HepG2 (cell line): ENCODE measurements around the gene EEF1AKMT3. TPM values are rescaled to one million over a fixed set of nuclear protein-coding genes. Genes with fewer than 3 reads are reported as not detected.

Source experiments
- ATAC-seq: fragments of 200-7000 bp; cut with Tn5 transposase; 3 replicates; pipeline ENCODE4 v1.9.1; 2020; ENCODE audit warnings: mild to moderate bottlenecking, moderate library complexity
- BruUV-seq: library from RNA; stranded (reverse); fragments of 400-500 nt; replicated peaks from 2 replicates; lab custom pipeline; 2021; lab: Mats Ljungman, UMichigan
- CTCF ChIA-PET: fragments of 300-600 bp; formaldehyde crosslinking; extraction: SDS; loops from one replicate; lab custom pipeline; 2021; ENCODE audit warnings: low total read pairs, inconsistent platforms, low intra/inter-chr PET ratio; lab: Yijun Ruan, JAX
- POLR2A ChIA-PET: fragments of 350-600 bp; sonication (Branson Sonifier 250); formaldehyde crosslinking; loops from one replicate; lab custom pipeline; 2020; ENCODE audit warnings: antibody characterized with exemption, inconsistent platforms; lab: Yijun Ruan, JAX
- DNase-seq: peaks from one replicate; pipeline ENCODE4 v3.0.0-alpha.2; 2015; ENCODE audit warnings: low spot score
- FAIRE-seq: peaks from 3 replicates; lab custom pipeline; 2011; peaks lifted over from hg19 to GRCh38; lab: Jason Lieb, UNC
- H2AFZ ChIP-seq: one replicate; pipeline ENCODE4 v1.6.1; 2011; ENCODE audit warnings: low read length, inconsistent platforms
- H3K27ac ChIP-seq: fragments of 300-600 bp; 3 replicates; pipeline ENCODE4 v1.8.0; 2011; ENCODE audit warnings: mixed run types, mild to moderate bottlenecking, mixed read lengths, low read length, inconsistent platforms; ENCODE audit not compliant: insufficient read depth; ENCODE audit errors: extremely low read length
- H3K27me3 ChIP-seq, 2 experiments: fragments of 200-600 bp in 1 of 2; 2 replicates in 1 of 2; 3 replicates in 1 of 2; pipeline versions ENCODE4 v1.6.0 to v1.8.0; 2011; ENCODE audit warnings: low read length in 2 of 2, mild to moderate bottlenecking in 2 of 2, moderate library complexity in 2 of 2, inconsistent platforms in 1 of 2; ENCODE audit not compliant: insufficient read depth in 2 of 2, control insufficient read depth in 1 of 2
- H3K36me3 ChIP-seq, 2 experiments: fragments of 200-600 bp in 1 of 2; replicated peaks in 1 of 2; 2 replicates in 1 of 2; 3 replicates in 1 of 2; pipeline versions ENCODE4 v1.5.1 to v1.8.0; 2011; ENCODE audit warnings: low read length in 2 of 2, inconsistent platforms in 1 of 2; ENCODE audit not compliant: insufficient read depth in 2 of 2, control insufficient read depth in 1 of 2
- H3K4me1 ChIP-seq: 2 replicates; pipeline ENCODE4 v1.5.1; 2012; ENCODE audit warnings: low read length, inconsistent platforms; ENCODE audit not compliant: insufficient read depth
- H3K4me2 ChIP-seq: 2 replicates; pipeline ENCODE4 v1.6.0; 2011; ENCODE audit warnings: low read depth, low read length, inconsistent platforms
- H3K4me3 ChIP-seq, 3 experiments: fragments of 200-600 bp in 1 of 3; sonication (generic), shearing (Covaris generic) in 1 of 3; replicated peaks in 1 of 3; 2 replicates each; pipeline ENCODE4 v1.5.1; 2011 to 2016; ENCODE audit warnings: low read length in 3 of 3, inconsistent platforms in 2 of 3, low read depth in 2 of 3, mild to moderate bottlenecking in 2 of 3, control low read depth in 1 of 3, mixed read lengths in 1 of 3; ENCODE audit not compliant: insufficient read depth in 1 of 3
- H3K79me2 ChIP-seq: one replicate; pipeline ENCODE4 v1.6.1; 2011; ENCODE audit warnings: low read length, inconsistent platforms; ENCODE audit not compliant: insufficient read depth
- H3K9ac ChIP-seq: 2 replicates; pipeline ENCODE4 v1.6.0; 2011; ENCODE audit warnings: mild to moderate bottlenecking, low read depth, low read length, inconsistent platforms; ENCODE audit not compliant: insufficient read depth
- H3K9me3 ChIP-seq: 2 replicates; pipeline ENCODE4 v1.5.1; 2012; ENCODE audit warnings: mild to moderate bottlenecking, low read length
- H4K20me1 ChIP-seq: 2 replicates; pipeline ENCODE4 v1.6.0; 2011; ENCODE audit warnings: inconsistent platforms, mild to moderate bottlenecking, low read length, moderate library complexity; ENCODE audit not compliant: insufficient read depth
- AGO2 ChIP-seq: fragments of 200-400 bp; formaldehyde crosslinking; optimal IDR thresholded peaks from 2 replicates; pipeline ENCODE3; 2017; ENCODE audit warnings: mild to moderate bottlenecking, low read depth, low read length, moderate library complexity
- DRAP1 ChIP-seq: IDR thresholded peaks from 2 replicates; pipeline ENCODE4 v1.6.1; 2016; ENCODE audit warnings: missing genetic modification reagents, missing compliant biosample characterization
- HOXA5 ChIP-seq: sonication (generic); formaldehyde crosslinking; IDR thresholded peaks from 2 replicates; pipeline ENCODE4 v1.4.0; 2020; ENCODE audit warnings: missing genetic modification reagents
- MEIS2 ChIP-seq: sonication (generic); formaldehyde crosslinking; IDR thresholded peaks from 2 replicates; pipeline ENCODE4 v1.9.0; 2021; ENCODE audit warnings: mild to moderate bottlenecking, missing genetic modification reagents
- MZF1 ChIP-seq: sonication (generic); formaldehyde crosslinking; IDR thresholded peaks from 2 replicates; pipeline ENCODE4 v1.8.1; 2023; ENCODE audit warnings: mild to moderate bottlenecking, missing genetic modification reagents, borderline replicate concordance
- RARA ChIP-seq: IDR thresholded peaks from 2 replicates; pipeline ENCODE4 v1.6.1; 2016; ENCODE audit warnings: missing genetic modification reagents, missing compliant biosample characterization
- ZBTB49 ChIP-seq: sonication (generic); formaldehyde crosslinking; IDR thresholded peaks from 2 replicates; pipeline ENCODE4 v1.4.0; 2020; ENCODE audit warnings: missing genetic modification reagents, borderline replicate concordance
- ZNF34 ChIP-seq: sonication (generic); formaldehyde crosslinking; IDR thresholded peaks from 2 replicates; pipeline ENCODE4 v1.4.0; 2020; ENCODE audit warnings: mild to moderate bottlenecking, missing genetic modification reagents, borderline replicate concordance
- ZNF557 ChIP-seq: sonication (generic); formaldehyde crosslinking; IDR thresholded peaks from 2 replicates; pipeline ENCODE4 v1.4.0; 2020; ENCODE audit warnings: missing genetic modification reagents
- ZNF777 ChIP-seq: sonication (generic); formaldehyde crosslinking; IDR thresholded peaks from 2 replicates; pipeline ENCODE4 v1.4.0; 2020; ENCODE audit warnings: missing genetic modification reagents
- WGBS: methylation state at CpG from one replicate; pipeline ENCODE4 v1.1.6; 2017; ENCODE audit warnings: low lambda C conversion rate; 5-methylcytosine and 5-hydroxymethylcytosine counted together
- in situ Hi-C: cut with HindIII; loops from 2 replicates; pipeline ENCODE4 v1.10.0; 2017; ENCODE audit warnings: low pct_unique_long_range_greater_than_20kb; ENCODE audit not compliant: extremely low pct_ligation_motif_present
- intact Hi-C: fragments of 100-400 bp; cut with micrococcal nuclease; formaldehyde crosslinking; loops from one replicate; pipeline ENCODE4 v1.10.0; 2022; ENCODE audit not compliant: unreplicated experiment
- polyA plus RNA-seq, 8 experiments: library from polyadenylated mRNA; depleted of rRNA in 3 of 8; stranded (reverse) in 7 of 8; unstranded in 1 of 8; fragments of >200 nt; fragmentation: Illumina TruSeq in 4 of 8; extraction: Trizol in 4 of 8; gene quantifications; 2 replicates each; pipeline versions ENCODE4 v1.2.1 to v1.2.3, GENCODE V29; 2011 to 2016; ENCODE audit warnings: low read depth in 4 of 8, missing spikeins in 1 of 8, mixed read lengths in 1 of 8; ENCODE audit not compliant: insufficient read depth in 1 of 8
- total RNA-seq, 5 experiments: library from RNA; depleted of rRNA; stranded (reverse); fragments of >200 nt; fragmentation: Illumina TruSeq; extraction: Trizol; gene quantifications; 2 replicates each; pipeline ENCODE4 v1.2.3, GENCODE V29; 2016; ENCODE audit warnings: low read depth in 1 of 5
- TF ChIP-seq, protein P1 (sequence below): sonication (generic); formaldehyde crosslinking; IDR thresholded peaks from 2 replicates; pipeline ENCODE4 v1.8.0; 2022; ENCODE audit warnings: low read depth, missing genetic modification reagents

Gene EEF1AKMT3
- total and polyA plus RNA-seq, 2 of the 13 experiments (the other 11 are each of a cell fraction or from before 2014, with no cell fraction given), result 4.7 to 11.4 TPM

DNA sequence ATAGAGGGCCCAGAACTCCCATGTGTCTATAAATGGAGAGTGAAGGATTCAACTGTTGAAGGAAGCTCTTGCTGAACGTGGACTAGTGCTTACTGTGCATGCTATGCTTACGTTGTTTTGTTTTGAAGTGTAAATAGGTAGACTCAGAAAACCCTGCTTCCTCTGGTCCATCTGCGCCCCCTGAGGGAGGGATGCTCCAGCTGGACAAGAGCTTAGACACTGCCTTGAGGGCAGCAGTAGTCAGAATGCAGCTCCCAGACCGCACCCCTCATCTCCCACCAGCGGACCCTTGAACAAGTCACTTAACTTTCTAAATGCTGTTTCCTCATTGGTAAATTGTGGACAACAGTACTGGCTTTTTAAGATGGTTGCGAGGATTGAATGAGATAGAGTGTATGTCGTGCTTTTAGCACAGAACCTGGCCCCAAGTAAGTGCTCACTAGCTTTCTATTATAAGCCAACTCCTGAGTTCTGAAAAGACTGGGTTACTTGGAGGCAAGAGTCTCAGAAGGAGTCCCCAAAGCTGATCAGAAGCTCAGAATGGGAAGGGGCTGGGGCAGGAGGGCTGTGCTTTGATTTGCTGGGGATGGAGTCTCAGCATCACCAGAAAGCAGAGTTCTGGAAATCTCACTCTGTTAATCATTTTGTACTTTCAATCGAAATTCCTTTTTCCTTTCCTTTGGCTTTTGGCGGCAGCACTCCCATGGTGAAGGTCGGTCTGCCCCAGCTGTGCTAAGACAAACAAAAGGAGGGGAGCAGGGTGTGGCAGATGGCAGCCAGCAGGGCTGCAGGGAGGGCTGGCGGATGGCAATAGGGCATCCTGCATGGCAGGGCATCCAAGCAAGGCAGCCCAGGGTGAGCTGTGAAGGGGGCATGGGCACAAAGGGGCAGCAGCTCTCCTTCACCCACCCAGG is 49.4 kb upstream of the EEF1AKMT3 start:
- Histone ChIP-seq H2AFZ (no peak overlapping the region), H4K20me1 (no peaks in the 10 kb centered on the region), H3K4me1 (peaks cover 9% of the 10 kb centered on the region; the same call in 1 of the 2 replicates), H3K4me3 (no peak overlapping the region), H3K9ac (no peak overlapping the region), H3K9me3 (no peaks in the 10 kb centered on the region), H3K79me2 (no peaks in the 10 kb centered on the region), H3K36me3 (peaks cover 8 to 31% of the 10 kb centered on the region in 2 experiments), H3K4me2 (no peak overlapping the region), H3K27ac (no peak overlapping the region), H3K27me3 (no peaks in the 10 kb centered on the region; a peak in 1 of 5 replicates)
- intact Hi-C loops (no loop called here), in situ Hi-C loops (no loop called here)
- WGBS, result 68% methylated on average over 10 of the region's 11 CpGs
- BruUV-seq, result no TSS peak
- no peak for ATAC-seq
- no peak for DNase-seq
- ChIA-PET CTCF (no interaction called here), POLR2A (no interaction called here)
- TF ChIP-seq AGO2 (peak; percentile 58), ZNF557 (CRISPR knock-in tag) (no peak)
- no peak for FAIRE-seq

DNA sequence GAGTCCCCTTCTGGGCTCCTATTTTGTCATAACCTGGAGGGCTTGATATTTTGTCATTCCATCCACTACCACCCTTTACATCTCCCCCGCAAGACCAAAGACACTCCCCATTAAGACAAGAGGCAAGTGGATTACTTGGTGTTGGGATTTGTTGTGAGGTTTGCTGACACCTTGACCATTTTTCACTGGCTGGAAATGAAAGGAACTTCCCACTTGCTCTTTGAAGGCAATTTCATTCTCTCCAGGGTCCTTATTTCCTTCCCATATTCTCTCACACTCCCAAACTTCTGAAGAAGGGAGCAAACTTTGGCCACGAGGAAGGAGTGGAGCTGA is 48.8 kb upstream of the EEF1AKMT3 start:
- Histone ChIP-seq H3K9me3 (no peaks in the 10 kb centered on the region), H3K36me3 (peaks cover 5 to 24% of the 10 kb centered on the region in 2 experiments), H2AFZ (no peak overlapping the region), H3K27me3 (no peaks in the 10 kb centered on the region; a peak in 1 of 5 replicates), H3K79me2 (no peaks in the 10 kb centered on the region), H3K27ac (no peak overlapping the region), H3K4me1 (peaks cover 9% of the 10 kb centered on the region; the same call in 1 of the 2 replicates), H3K4me2 (no peak overlapping the region), H3K9ac (no peak overlapping the region), H3K4me3 (no peak overlapping the region), H4K20me1 (no peaks in the 10 kb centered on the region)
- CTCF ChIA-PET, result no interaction called here
- no peak for ATAC-seq
- intact Hi-C loops, result no loop called here
- DNase-seq, result no peak
- POLR2A ChIA-PET, result interaction anchor here (0.6 kb wide), 1 partner anchor 138 kb away, joined by 3 read pairs; no protein-coding TSS in a partner anchor
- FAIRE-seq, result no peak
- no TSS peak for BruUV-seq
- 32% methylated on average over 2 of the region's 2 CpGs for WGBS
- in situ Hi-C loops, result no loop called here
- TF ChIP-seq MZF1 (CRISPR knock-in tag), result no peak
- TF ChIP-seq DRAP1 (CRISPR knock-in tag), result no peak
- no peak for TF ChIP-seq RARA
- TF ChIP-seq MEIS2 (CRISPR knock-in tag), result no peak
- TF ChIP-seq ZNF34, result no peak
- no peak for TF ChIP-seq ZBTB49 (CRISPR knock-in tag)
- TF ChIP-seq ZNF777 (CRISPR knock-in tag), result no peak
- no peak for TF ChIP-seq HOXA5
- TF ChIP-seq, protein P1, sequence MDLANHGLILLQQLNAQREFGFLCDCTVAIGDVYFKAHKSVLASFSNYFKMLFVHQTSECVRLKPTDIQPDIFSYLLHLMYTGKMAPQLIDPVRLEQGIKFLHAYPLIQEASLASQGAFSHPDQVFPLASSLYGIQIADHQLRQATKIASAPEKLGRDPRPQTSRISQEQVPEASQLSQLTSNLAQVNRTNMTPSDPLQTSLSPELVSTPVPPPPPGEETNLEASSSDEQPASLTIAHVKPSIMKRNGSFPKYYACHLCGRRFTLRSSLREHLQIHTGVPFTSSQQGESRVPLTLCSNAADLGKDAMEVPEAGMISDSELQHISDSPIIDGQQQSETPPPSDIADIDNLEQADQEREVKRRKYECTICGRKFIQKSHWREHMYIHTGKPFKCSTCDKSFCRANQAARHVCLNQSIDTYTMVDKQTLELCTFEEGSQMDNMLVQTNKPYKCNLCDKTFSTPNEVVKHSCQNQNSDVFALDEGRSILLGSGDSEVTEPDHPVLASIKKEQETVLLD, result no peak
